ENCODE results near the gene USH2A. TPM values are rescaled to one million over a fixed set of nuclear protein-coding genes. Genes with fewer than 3 reads are reported as not detected.

The USH2A gene
- polyA plus RNA-seq, 3 donors = not detected

DNA sequence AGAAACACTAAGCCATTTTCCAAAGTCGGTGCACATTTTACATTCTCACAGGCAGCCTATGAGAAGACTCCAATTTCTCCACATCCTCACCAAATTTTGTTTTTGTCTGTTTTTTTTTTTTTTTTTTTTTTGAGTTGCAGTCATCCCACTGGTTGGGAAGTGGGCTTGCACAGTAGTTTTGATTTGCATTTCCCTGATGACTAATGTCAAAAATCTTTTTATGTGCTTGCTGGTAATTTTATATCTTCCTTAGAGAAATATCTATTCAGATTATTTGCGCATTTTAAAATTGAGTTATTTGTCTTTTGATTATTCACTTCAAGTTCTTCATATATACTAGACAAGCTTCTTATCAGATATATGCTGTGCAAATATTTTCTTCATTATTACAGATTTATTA is 141.5 kb downstream of the USH2A start:
- intact Hi-C loops (cut with micrococcal nuclease) = no loop called here
- peaks cover 0 to 17% (median 14%) of the 10 kb centered on the region in 7 donors for H3K9me3 Mint-ChIP-seq

DNA sequence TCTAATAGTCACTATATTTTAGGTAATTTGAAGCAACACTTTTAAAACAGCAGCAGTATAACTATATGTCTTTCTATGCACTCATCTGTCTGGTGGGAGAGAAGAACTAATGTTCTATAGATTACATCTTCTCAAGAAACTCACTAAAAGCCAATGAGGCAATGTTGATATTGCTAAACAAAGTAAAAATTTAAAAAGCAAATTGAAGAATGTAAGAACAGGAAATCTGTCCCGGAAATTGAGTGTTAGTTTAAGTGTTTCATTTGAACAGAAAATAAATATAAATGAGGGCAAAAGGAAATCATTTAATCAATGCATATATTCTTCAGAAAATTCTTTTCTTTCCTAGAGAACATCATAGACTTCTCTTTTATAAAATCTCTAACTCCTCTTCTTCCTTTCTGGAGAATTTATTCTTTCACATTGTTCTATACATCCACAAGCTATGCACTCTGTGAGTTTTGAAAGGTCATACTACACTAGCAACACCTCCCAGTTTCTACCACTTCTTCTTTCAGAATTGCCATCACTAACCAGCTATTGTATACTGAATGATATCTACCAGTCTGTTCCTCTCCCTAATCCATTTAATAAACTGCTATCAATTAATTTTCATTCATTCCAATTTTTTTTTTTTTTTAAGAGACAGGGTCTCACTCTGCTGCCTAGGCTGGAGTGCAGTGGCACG is 153.0 kb downstream of the USH2A start:
- Histone ChIP-seq H3K79me2 (ENCODE audit: insufficient read depth, low read length) (no peaks in the 10 kb centered on the region), H3K9me3 (replicated peaks in 1 of 2; ENCODE audit: control insufficient read depth in 1 of 2, insufficient read depth in 1 of 2, low read length in 2 of 2) (no peaks in the 10 kb centered on the region), H3K4me2 (replicated peaks; ENCODE audit: extremely low read depth, low read length, poor library complexity, severe bottlenecking) (no peak overlapping the region), H3K27me3 (ENCODE audit: control insufficient read depth in 2 of 2, insufficient read depth in 2 of 2, low read length in 2 of 2) (no peaks in the 10 kb centered on the region), H3K4me3 (replicated peaks in 1 of 3; ENCODE audit: low read depth in 2 of 3, low read length in 3 of 3) (no peak overlapping the region), H2AFZ (ENCODE audit: insufficient read depth, low read depth, low read length, poor library complexity, severe bottlenecking) (no peak overlapping the region), H4K20me1 (ENCODE audit: insufficient read depth, low read length) (no peaks in the 10 kb centered on the region), H3K27ac (ENCODE audit: low read depth in 1 of 2, low read length in 2 of 2) (no peak overlapping the region), H3K4me1 (ENCODE audit: control insufficient read depth in 1 of 2, insufficient read depth in 2 of 2, low read length in 2 of 2) (no peaks in the 10 kb centered on the region), H3K36me3 (replicated peaks in 1 of 2; ENCODE audit: control insufficient read depth in 1 of 2, insufficient read depth in 2 of 2, low read length in 2 of 2) (no peaks in the 10 kb centered on the region), H3K9ac (ENCODE audit: insufficient read depth, low read length, poor library complexity, severe bottlenecking) (no peak overlapping the region)
- intact Hi-C loops (cut with micrococcal nuclease) = no loop called here
- H3K9me3 Mint-ChIP-seq = peaks cover 0 to 2% (median 0%) of the 10 kb centered on the region in 7 donors
- TF ChIP-seq, protein P1, sequence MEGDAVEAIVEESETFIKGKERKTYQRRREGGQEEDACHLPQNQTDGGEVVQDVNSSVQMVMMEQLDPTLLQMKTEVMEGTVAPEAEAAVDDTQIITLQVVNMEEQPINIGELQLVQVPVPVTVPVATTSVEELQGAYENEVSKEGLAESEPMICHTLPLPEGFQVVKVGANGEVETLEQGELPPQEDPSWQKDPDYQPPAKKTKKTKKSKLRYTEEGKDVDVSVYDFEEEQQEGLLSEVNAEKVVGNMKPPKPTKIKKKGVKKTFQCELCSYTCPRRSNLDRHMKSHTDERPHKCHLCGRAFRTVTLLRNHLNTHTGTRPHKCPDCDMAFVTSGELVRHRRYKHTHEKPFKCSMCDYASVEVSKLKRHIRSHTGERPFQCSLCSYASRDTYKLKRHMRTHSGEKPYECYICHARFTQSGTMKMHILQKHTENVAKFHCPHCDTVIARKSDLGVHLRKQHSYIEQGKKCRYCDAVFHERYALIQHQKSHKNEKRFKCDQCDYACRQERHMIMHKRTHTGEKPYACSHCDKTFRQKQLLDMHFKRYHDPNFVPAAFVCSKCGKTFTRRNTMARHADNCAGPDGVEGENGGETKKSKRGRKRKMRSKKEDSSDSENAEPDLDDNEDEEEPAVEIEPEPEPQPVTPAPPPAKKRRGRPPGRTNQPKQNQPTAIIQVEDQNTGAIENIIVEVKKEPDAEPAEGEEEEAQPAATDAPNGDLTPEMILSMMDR (IDR thresholded peaks at IDR 0.05) = no peak
- no peaks in the 10 kb centered on the region for H3K36me3 Mint-ChIP-seq
- DNase-seq = no peak
- no peaks in the 10 kb centered on the region for H3K27me3 Mint-ChIP-seq (ENCODE audit: low read depth in 3 of 3)
- H3K4me1 Mint-ChIP-seq = no peaks in the 10 kb centered on the region
- no CpG with 5 or more reads among the region's 2 CpGs for WGBS (ENCODE audit: insufficient coverage)
- H3K4me3 Mint-ChIP-seq = no peak overlapping the region
- no peak overlapping the region for H3K27ac Mint-ChIP-seq

More for the DNA sequence above, 141.5 kb downstream of the USH2A start:
- no peaks in the 10 kb centered on the region for H3K27me3 ChIP-seq (ENCODE audit: control insufficient read depth in 2 of 2, insufficient read depth in 2 of 2, low read length in 2 of 2)
- H3K4me1 ChIP-seq (ENCODE audit: control insufficient read depth in 1 of 2, insufficient read depth in 2 of 2, low read length in 2 of 2) = no peaks in the 10 kb centered on the region
- H3K27me3 Mint-ChIP-seq (ENCODE audit: low read depth in 3 of 3) = no peaks in the 10 kb centered on the region
- H3K4me3 ChIP-seq (replicated peaks in 1 of 3; ENCODE audit: low read depth in 2 of 3, low read length in 3 of 3) = no peak overlapping the region
- no peak overlapping the region for H3K4me2 ChIP-seq (replicated peaks; ENCODE audit: extremely low read depth, low read length, poor library complexity, severe bottlenecking)
- H3K36me3 ChIP-seq (replicated peaks in 1 of 2; ENCODE audit: control insufficient read depth in 1 of 2, insufficient read depth in 2 of 2, low read length in 2 of 2) = no peaks in the 10 kb centered on the region
- WGBS (ENCODE audit: insufficient coverage) = no CpG with 5 or more reads among the region's 2 CpGs
- no peak overlapping the region for H3K4me3 Mint-ChIP-seq
- H3K27ac ChIP-seq (ENCODE audit: low read depth in 1 of 2, low read length in 2 of 2) = no peak overlapping the region
- H4K20me1 ChIP-seq (ENCODE audit: insufficient read depth, low read length) = no peaks in the 10 kb centered on the region
- no peaks in the 10 kb centered on the region for H3K79me2 ChIP-seq (ENCODE audit: insufficient read depth, low read length)
- H3K9ac ChIP-seq (ENCODE audit: insufficient read depth, low read length, poor library complexity, severe bottlenecking) = no peak overlapping the region
- H3K4me1 Mint-ChIP-seq = no peaks in the 10 kb centered on the region
- no peaks in the 10 kb centered on the region for H3K36me3 Mint-ChIP-seq
- TF ChIP-seq, protein P1 (IDR thresholded peaks at IDR 0.05) = no peak
- H3K27ac Mint-ChIP-seq = no peak overlapping the region
- peaks cover 15 to 17% of the 10 kb centered on the region in 2 donors for H3K9me3 ChIP-seq (replicated peaks in 1 of 2; ENCODE audit: control insufficient read depth in 1 of 2, insufficient read depth in 1 of 2, low read length in 2 of 2)
- no peak overlapping the region for H2AFZ ChIP-seq (ENCODE audit: insufficient read depth, low read depth, low read length, poor library complexity, severe bottlenecking)
- DNase-seq = no peak
